Activated CD4-positive, alpha-beta T cell treated with anti-CD3 and anti-CD28 coated beads, Interleukin-2, Interleukin-4, amounts not matched to agents 100 ng/mL and 50 ng/mL, durations not matched to agents 16 hours and 8 hours (primary cell): Measurements from ENCODE around the gene ELOVL5.

Experiments used
- DNase-seq: peaks from one replicate; pipeline ENCODE4 v3.0.0-alpha.2; 2020; ENCODE audit warnings: low spot score

Gene ELOVL5

GRCh38 chr6:53269827-53270226 lies 78.9 kb downstream of the ELOVL5 start:
- no peak for DNase-seq

- peak; percentile 22 for DNase-seq
Observed at GRCh38 chr6:53268858-53269608, 79.7 kb downstream of the ELOVL5 start.

DNA sequence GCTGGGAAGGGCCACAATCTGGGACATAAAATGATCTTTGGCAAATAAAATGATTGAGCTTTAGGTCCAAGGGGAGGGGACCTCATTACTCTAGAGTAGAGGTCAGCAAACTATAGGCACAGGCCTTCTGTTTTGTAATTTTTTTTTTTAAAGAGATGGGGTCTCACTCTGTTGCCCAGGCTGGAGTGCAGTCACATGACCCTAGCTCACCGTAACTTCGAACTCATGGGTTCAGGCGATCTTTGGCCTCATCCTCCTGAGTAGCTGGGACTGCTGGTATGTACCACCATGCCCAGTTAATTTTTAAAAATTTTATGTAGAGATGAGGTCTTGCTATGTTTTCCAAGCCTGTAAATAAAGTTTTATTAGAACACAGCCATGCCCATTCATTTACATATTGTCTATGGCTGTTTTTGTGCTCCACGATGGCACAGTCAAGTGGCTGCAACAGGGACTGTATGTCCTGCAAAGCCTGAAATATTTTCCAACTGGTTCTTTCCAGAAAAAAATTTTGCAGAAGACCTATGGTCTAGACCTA lies 82.1 kb downstream of the ELOVL5 start:
- no peak for DNase-seq

GRCh38 chr6:53264915-53265607 lies 83.7 kb downstream of the ELOVL5 start:
- DNase-seq: no peak

DNA sequence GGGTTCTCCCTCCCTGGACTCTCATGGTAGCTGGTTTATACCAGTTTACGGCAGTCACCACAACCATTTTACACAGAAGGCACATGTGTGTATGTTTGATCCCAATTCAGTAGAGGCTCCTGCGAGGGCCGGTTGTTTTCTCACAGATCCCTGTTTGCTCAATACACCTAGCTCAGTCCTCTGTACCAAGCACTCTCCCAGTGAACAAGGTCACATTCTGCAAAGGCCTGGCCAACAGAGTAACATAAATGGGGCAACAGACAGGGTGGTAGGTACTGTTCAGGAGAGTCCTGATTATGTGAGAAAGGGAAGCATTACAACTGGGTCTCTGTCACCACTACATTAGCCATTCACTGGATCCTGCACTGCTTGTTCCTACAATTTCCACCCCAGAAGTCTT lies 84.4 kb downstream of the ELOVL5 start:
- DNase-seq: no peak

DNA sequence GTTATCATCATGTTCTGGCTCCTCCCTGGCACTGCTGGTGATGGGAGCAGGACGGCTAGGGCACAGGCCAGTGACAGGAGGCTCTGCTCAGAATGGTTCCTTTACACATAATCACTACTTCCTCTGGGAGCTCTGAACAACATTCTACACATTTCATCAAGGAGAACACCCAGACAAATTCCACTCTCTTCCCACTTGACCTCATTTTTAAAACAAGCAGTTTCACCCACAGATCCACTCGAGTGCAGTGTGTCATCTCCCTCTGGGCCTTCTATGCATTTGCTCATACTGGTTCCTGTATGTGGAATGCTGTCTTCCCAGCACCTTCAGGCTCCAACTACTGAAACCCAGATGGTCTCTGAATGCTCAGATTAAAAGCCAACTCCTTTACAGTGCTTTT lies 84.8 kb downstream of the ELOVL5 start:
- DNase-seq: no peak

- DNase-seq: no peak
Observed at GRCh38 chr6:53259860-53260580, 88.7 kb downstream of the ELOVL5 start.

- DNase-seq: no peak
Observed at GRCh38 chr6:53258774-53259155, 90.0 kb downstream of the ELOVL5 start.

GRCh38 chr6:53258076-53258773 lies 90.5 kb downstream of the ELOVL5 start:
- DNase-seq: no peak

DNA sequence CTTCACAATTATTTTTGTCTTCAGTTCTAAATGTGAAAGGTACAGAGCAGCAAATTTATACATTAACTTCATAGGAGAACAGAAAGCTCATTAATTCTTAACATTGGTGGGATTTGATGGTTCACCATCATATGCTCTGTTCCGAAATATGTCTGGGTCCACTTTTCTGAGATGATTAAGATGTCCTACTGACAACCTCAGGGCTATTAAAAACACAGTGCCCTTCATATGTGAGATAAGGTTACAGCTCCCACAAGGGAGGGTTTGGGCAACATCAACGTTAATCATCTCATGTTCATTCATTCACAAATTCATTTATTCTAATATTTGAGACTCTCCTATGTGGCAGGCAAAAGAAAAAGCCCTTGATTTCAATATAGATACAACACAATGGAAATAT lies 91.2 kb downstream of the ELOVL5 start:
- no peak for DNase-seq

GRCh38 chr6:53257001-53257400 lies 91.7 kb downstream of the ELOVL5 start:
- DNase-seq: no peak

- DNase-seq: no peak
Observed at GRCh38 chr6:53252177-53252692, 96.5 kb downstream of the ELOVL5 start.

DNA sequence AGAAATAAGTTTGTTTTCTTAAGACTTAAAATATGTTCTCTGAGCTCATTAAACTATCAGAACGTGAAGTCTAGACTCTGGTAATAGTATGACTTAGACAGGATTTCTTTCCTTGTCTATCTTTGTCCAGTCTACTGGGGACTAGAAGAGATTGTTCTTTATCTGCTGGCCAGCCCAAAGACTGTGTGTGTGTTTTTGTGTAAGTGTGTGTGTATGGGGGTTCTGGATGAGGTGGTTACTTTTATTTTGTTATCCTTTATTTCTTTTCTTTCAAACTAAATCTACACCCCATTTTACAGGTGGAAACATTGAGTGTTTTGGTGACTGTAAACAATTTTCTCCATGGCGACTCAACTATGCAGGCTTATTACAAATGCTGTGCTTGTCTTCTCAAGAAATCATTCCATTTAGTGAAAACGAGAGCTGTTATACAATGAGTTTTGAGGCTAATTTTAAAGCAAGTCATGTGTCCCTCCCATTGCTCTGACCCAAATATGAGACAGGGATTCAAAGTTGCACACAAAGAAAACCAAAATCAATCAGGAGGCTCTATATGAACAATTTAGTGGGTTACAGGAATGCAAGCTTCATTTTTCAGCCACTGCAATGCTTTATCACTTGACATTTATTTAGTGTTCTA lies 97.6 kb downstream of the ELOVL5 start:
- no peak for DNase-seq

DNA sequence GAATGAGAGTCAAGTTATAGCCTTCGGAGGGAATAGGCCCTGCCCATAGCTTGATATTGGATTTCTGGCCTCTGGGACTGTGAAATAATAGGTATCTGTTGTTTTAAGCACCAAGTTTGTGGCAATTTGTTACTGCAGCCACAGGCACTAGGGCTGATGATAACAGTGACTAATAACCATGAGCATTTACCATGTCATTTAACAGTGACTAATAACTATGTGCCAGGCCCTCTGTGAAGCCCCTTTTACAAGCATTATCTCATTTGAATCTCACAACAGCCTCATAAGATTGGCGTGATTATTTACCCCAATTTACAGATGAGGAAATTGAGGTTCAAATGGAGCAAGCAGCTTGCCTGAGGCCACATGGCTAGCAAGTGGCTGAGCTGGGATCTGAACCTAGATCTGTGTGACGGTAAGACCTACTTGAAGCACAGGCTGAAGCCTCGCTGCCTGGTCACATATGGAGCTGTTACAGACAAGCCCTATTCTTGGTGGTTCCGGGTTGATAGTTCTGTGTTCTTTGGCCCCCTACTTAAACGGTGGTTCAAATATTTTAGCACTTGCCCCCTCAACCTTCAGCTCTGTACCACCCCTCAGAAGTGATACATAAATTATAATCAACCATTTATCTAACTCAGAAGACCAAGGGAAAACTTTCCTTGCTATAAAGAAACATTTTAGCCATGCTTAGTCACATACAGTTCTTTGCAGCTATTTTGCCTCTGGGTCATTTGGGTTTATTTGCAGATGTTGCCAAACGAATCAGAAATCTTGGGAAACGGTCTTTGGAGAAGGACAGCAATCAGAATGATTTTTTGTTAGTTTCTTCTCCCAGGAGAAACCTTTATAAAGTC lies 98.3 kb downstream of the ELOVL5 start:
- no peak for DNase-seq

GRCh38 chr6:53246924-53247323 lies 101.8 kb downstream of the ELOVL5 start:
- DNase-seq: no peak

GRCh38 chr6:53244958-53245357 lies 103.8 kb downstream of the ELOVL5 start:
- no peak for DNase-seq

DNA sequence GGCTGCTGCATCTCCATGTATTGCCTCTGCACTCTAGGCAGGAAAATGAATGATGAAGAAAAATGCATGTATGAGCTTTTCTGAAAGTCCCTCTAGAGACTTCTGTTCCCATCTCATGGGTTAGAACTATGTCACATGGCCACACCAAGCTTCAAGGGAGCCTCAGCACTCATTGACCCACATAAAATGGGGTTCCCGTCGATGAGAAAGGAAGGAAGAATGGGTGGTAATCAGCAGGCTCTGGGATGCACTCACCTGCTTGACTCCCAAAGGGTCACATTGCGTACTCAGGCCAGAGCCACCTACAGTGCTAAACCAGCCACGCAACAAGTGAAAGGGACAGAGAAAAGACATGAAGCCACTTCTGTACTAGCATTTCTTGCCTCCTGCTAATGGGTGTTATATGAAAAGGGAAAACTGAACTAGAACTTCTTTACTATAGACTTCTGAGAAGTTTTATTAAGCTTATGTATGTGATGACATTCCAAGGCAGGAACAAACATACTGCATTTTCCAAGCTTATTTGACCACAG lies 104.3 kb downstream of the ELOVL5 start:
- DNase-seq: no peak

DNA sequence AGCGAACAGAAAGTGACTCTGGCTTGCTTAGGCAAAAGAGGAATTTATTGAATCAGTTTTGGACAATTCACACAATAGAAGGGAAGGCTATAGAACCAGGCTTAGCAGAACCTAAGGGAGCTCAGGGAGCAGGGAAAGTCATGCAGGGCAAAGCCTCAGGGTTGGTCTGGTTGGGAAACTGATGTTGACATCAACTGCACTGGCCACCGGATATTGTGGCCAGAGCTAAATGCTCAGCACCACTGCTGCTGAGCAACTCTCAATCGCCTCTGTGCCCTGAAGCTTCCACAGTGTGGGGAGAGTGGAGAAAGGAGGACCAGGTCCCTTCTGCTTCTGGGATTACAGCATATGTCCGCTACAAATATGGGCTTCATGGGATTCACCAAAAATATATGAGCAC lies 106.8 kb downstream of the ELOVL5 start:
- DNase-seq: no peak

- DNase-seq: no peak
Observed at GRCh38 chr6:53240761-53241160, 108.0 kb downstream of the ELOVL5 start.

- DNase-seq: peak; percentile 25
Observed at GRCh38 chr6:53240139-53240538, 108.6 kb downstream of the ELOVL5 start.
